ENCODE measurements around the gene GPRIN3. TPM values are rescaled to one million over a fixed set of nuclear protein-coding genes. Genes with fewer than 3 reads are reported as not detected.
A peak's percentile ranks its signal among the peaks of the same experiment; 100 is the strongest.

The GPRIN3 gene
- total RNA-seq, 6 donors from 2014 or later = 13.6 to 28.0 (median 20.6) TPM

DNA sequence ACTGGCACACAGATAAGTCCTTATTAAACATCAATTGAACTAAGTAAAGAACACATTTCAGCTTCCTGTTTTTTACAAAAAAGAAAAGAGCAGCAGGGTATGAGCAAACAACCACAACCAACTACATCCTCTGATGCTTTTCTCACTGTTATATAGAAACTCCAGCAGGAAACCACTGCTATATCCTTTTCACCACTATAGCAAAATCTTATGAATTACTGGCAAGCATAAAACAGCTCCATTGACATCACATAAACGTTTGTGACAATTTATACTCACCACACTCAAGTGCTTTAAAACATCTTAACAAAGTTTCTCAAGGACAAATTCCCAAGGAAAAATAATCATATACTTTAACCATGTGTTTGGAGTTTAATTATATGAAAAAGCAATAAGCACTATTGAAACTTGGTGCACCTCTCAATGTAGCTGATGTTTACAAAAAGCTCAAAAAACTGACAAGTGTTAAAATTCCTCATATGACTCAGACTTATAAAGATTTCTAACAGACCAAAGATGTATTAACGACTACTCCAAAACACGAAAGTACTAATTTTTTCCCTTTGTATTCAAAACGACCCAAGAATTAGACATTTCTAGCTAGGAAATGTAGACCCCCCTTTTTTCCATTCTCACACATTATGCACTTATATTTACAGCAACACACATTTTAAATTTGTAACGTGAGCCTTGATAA is 12.9 kb downstream of the GPRIN3 start:
- Histone ChIP-seq H3K27me3 (no peaks in the 10 kb centered on the region), H3K27ac (peak overlapping the region in 2 of 4 donors; percentile 29 to 36), H3K4me1 (peaks cover 7 to 16% (median 13%) of the 10 kb centered on the region in 4 donors), H3K4me3 (no peak overlapping the region), H3K9me3 (no peaks in the 10 kb centered on the region), H3K36me3 (no peaks in the 10 kb centered on the region)
- ATAC-seq (ENCODE audit: low FRiP score in 2 of 2) (peak in 1 of 2 donors; percentile 38), DNase-seq (no peak)
- WGBS, 2 donors = 47 to 50% methylated on average over 5 of the region's 5 CpGs
- TF ChIP-seq POLR2AphosphoS5 (IDR thresholded peaks at IDR 0.05) (no peak), POLR2A (IDR thresholded peaks at IDR 0.05) (peak in 1 of 4 donors; percentile 38), EP300 (IDR thresholded peaks at IDR 0.05) (no peak)

DNA sequence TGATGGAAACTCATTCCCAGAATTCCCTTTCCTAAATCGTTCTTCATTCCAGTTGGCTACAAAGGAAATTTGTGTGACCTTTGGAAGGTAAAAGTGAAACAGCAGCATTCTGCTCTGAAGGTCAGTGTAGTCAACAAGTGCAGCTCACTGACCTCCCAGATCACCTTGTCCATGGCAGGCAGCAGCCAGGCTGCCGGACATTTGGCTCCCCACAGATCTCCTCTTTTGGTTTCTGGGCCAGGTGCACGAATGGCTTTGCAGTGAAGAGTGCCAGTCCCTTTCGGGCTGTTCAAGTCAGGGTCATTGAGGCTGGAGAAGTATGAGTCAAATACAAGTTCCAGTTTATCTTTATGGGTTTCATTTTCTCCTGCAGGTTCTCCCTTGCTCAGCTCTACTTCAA is 14.3 kb downstream of the GPRIN3 start:
- DNase-seq (no peak), ATAC-seq (ENCODE audit: low FRiP score in 2 of 2) (no peak)
- WGBS, 2 donors = 66 to 85% methylated on average over 4 of the region's 4 CpGs
- TF ChIP-seq, protein P1, sequence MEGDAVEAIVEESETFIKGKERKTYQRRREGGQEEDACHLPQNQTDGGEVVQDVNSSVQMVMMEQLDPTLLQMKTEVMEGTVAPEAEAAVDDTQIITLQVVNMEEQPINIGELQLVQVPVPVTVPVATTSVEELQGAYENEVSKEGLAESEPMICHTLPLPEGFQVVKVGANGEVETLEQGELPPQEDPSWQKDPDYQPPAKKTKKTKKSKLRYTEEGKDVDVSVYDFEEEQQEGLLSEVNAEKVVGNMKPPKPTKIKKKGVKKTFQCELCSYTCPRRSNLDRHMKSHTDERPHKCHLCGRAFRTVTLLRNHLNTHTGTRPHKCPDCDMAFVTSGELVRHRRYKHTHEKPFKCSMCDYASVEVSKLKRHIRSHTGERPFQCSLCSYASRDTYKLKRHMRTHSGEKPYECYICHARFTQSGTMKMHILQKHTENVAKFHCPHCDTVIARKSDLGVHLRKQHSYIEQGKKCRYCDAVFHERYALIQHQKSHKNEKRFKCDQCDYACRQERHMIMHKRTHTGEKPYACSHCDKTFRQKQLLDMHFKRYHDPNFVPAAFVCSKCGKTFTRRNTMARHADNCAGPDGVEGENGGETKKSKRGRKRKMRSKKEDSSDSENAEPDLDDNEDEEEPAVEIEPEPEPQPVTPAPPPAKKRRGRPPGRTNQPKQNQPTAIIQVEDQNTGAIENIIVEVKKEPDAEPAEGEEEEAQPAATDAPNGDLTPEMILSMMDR (IDR thresholded peaks at IDR 0.05) = no peak
- TF ChIP-seq POLR2A (IDR thresholded peaks at IDR 0.05) (no peak), POLR2AphosphoS5 (IDR thresholded peaks at IDR 0.05) (no peak), EP300 (IDR thresholded peaks at IDR 0.05) (no peak)
- H3K4me1 ChIP-seq = peaks cover 2 to 12% (median 10%) of the 10 kb centered on the region in 4 donors
- no peaks in the 10 kb centered on the region for H3K36me3 ChIP-seq
- H3K27me3 ChIP-seq = no peaks in the 10 kb centered on the region
- H3K9me3 ChIP-seq = no peaks in the 10 kb centered on the region
- H3K27ac ChIP-seq = peak overlapping the region in 2 of 4 donors; percentile 27 to 61
- H3K4me3 ChIP-seq = no peak overlapping the region

DNA sequence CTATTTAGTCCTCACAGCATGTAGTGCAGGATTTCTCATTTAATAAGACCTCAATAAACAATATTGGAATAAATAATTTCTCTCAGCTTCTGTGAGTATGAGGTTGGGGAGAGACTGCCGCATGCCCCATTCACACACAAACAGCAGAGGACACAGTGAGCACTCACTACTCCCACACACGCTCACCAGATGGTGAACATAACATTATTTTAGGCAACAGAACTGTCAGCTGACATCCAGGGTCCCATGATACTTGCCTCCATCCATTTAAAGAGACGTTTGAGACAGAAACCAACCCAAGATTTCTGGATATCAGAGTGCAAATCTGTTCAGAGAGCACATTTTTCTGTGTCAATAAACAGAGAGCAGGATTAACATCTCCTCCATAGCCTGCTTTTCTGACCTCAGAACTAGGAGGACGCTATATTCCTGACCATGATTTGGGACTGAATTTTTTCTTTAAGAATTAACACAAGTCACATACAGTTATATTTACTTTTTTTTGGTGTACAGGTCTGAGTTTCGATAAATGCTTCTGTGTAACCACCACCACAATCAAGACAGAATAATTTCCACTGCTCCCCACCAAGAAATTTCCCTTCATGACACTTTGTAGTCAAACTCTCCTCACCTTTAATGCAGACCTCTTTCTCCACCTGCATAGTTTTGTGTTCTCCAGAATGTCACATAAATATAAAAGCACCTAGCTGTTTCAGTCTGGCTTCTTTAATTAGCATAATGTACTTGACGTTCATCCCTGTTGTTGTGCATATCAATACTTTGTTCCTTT is 16.7 kb downstream of the GPRIN3 start:
- H3K4me3 ChIP-seq = no peak overlapping the region
- no peaks in the 10 kb centered on the region for H3K27me3 ChIP-seq
- peak in 1 of 2 donors; percentile 33 for ATAC-seq (ENCODE audit: low FRiP score in 2 of 2)
- H3K4me1 ChIP-seq = peaks cover 0 to 9% (median 2%) of the 10 kb centered on the region in 4 donors
- DNase-seq = no peak
- H3K9me3 ChIP-seq = no peaks in the 10 kb centered on the region
- no peaks in the 10 kb centered on the region for H3K36me3 ChIP-seq
- peak overlapping the region in 1 of 4 donors; percentile 37 for H3K27ac ChIP-seq
- TF ChIP-seq POLR2A (IDR thresholded peaks at IDR 0.05) (no peak), POLR2AphosphoS5 (IDR thresholded peaks at IDR 0.05) (no peak), EP300 (IDR thresholded peaks at IDR 0.05) (no peak)
- TF ChIP-seq, protein P1 (IDR thresholded peaks at IDR 0.05) = no peak
- 64 to 69% methylated on average over 6 of the region's 6 CpGs for WGBS, 2 donors

DNA sequence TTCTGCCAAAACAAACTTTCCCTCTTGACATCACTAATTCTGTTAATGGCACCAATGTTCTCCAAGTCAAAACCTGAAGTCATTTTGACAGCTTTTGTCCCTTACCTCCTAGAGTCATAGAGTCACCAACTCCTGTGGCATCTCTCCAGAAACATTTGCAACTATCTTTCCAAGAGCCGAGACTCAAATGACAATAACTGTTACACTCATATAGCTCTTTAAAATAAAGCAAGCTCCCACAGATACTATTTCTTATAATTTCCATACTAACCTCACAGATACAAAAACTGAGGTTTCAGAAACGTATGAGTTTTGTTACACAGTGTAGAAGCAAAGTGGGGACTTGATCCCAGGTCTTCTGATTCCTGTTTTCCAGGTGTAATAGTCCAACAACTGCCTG is 18.3 kb downstream of the GPRIN3 start:
- Histone ChIP-seq H3K36me3 (no peaks in the 10 kb centered on the region), H3K4me1 (peaks cover 0 to 10% (median 3%) of the 10 kb centered on the region in 4 donors), H3K9me3 (no peaks in the 10 kb centered on the region), H3K27me3 (no peaks in the 10 kb centered on the region), H3K4me3 (no peak overlapping the region), H3K27ac (peak overlapping the region in 1 of 4 donors; percentile 9)
- ATAC-seq (ENCODE audit: low FRiP score in 2 of 2) (no peak), DNase-seq (no peak)
- TF ChIP-seq POLR2AphosphoS5 (IDR thresholded peaks at IDR 0.05) = no peak
- no peak for TF ChIP-seq POLR2A (IDR thresholded peaks at IDR 0.05)
- TF ChIP-seq, protein P1 (IDR thresholded peaks at IDR 0.05) = no peak
- TF ChIP-seq EP300 (IDR thresholded peaks at IDR 0.05) = no peak
- WGBS, 2 donors = 83 to 86% methylated on average over 2 of the region's 2 CpGs

DNA sequence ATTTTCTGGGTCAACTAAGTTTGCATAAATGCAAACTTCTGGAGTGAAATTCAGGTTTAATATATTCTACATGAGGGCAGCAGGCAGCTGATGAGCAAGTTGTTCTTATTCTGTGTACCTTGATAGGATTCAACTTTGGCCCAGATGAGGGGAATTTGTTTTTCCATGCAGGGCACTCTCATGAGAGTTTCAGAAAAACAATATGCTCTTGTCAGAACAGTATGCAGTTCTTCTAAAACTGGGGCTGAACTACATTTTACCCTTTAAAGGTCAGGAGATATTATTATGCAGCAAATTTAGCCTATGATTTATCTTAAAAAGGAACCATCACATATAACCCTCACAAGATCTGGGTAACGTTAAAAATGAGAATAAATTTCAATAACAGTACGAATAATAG is 19.2 kb downstream of the GPRIN3 start:
- Histone ChIP-seq H3K27ac (no peak overlapping the region), H3K9me3 (no peaks in the 10 kb centered on the region), H3K27me3 (no peaks in the 10 kb centered on the region), H3K36me3 (no peaks in the 10 kb centered on the region), H3K4me1 (peaks cover 0 to 13% (median 3%) of the 10 kb centered on the region in 4 donors), H3K4me3 (no peak overlapping the region)
- ATAC-seq (ENCODE audit: low FRiP score in 2 of 2) = no peak
- 87 to 90% methylated on average over 2 of the region's 2 CpGs for WGBS, 2 donors
- TF ChIP-seq, protein P1 (IDR thresholded peaks at IDR 0.05) = no peak
- no peak for TF ChIP-seq EP300 (IDR thresholded peaks at IDR 0.05)
- no peak for TF ChIP-seq POLR2AphosphoS5 (IDR thresholded peaks at IDR 0.05)
- no peak for TF ChIP-seq POLR2A (IDR thresholded peaks at IDR 0.05)
- no peak for DNase-seq

All from upper lobe of left lung (tissue), 6 donors.